Endothelial cell (in vitro differentiated cells): ENCODE data around the gene AP1G2. TPM values are rescaled to one million over a fixed set of nuclear protein-coding genes. Genes with fewer than 3 reads are reported as not detected.

Source experiments
- DNase-seq: peaks from one replicate; pipeline ENCODE4 v3.0.0; 2021; ENCODE audit warnings: low spot score
- H3K27ac Mint-ChIP-seq: one replicate; pipeline ENCODE4 v1.8.0; 2021; ENCODE audit warnings: mixed read lengths, inconsistent platforms; ENCODE audit not compliant: unreplicated experiment
- H3K27me3 Mint-ChIP-seq: one replicate; pipeline ENCODE4 v1.8.0; 2021; ENCODE audit warnings: mild to moderate bottlenecking, moderate library complexity, mixed read lengths, inconsistent platforms; ENCODE audit not compliant: unreplicated experiment
- H3K36me3 Mint-ChIP-seq: one replicate; pipeline ENCODE4 v1.8.0; 2021; ENCODE audit warnings: mild to moderate bottlenecking, low read depth, mixed read lengths, inconsistent platforms; ENCODE audit not compliant: unreplicated experiment
- H3K4me1 Mint-ChIP-seq: one replicate; pipeline ENCODE4 v1.8.0; 2021; ENCODE audit warnings: mild to moderate bottlenecking, mixed read lengths, inconsistent platforms; ENCODE audit not compliant: unreplicated experiment
- H3K4me3 Mint-ChIP-seq: one replicate; pipeline ENCODE4 v1.8.0; 2021; ENCODE audit warnings: mild to moderate bottlenecking, mixed read lengths, inconsistent platforms; ENCODE audit not compliant: unreplicated experiment
- H3K9me3 Mint-ChIP-seq: one replicate; pipeline ENCODE4 v1.8.0; 2021; ENCODE audit warnings: mixed read lengths, inconsistent platforms; ENCODE audit not compliant: unreplicated experiment
- total RNA-seq: library from RNA; stranded (reverse); fragmentation: NEBNext Ultra II Directional; extraction: Animal tissue kit (Norgen Biotek cat#: 25700); gene quantifications from one replicate; pipeline ENCODE4 v1.2.1, GENCODE V29; 2021; ENCODE audit not compliant: unreplicated experiment
- TF ChIP-seq, protein P1 (sequence below): fragments of 200-600 bp; sonication (generic); IDR thresholded peaks from one replicate; pipeline ENCODE4 v1.5.0; 2021; ENCODE audit warnings: antibody characterized with exemption; ENCODE audit not compliant: unreplicated experiment

The AP1G2 gene
- total RNA-seq, 1 donor from 2014 or later = 134 TPM

GRCh38 chr14:23542261-23542660 is 25.3 kb downstream of the AP1G2 start:
- peaks cover 4% of the 10 kb centered on the region for H3K27me3 Mint-ChIP-seq
- DNase-seq = no peak
- H3K9me3 Mint-ChIP-seq = no peaks in the 10 kb centered on the region
- TF ChIP-seq, protein P1, sequence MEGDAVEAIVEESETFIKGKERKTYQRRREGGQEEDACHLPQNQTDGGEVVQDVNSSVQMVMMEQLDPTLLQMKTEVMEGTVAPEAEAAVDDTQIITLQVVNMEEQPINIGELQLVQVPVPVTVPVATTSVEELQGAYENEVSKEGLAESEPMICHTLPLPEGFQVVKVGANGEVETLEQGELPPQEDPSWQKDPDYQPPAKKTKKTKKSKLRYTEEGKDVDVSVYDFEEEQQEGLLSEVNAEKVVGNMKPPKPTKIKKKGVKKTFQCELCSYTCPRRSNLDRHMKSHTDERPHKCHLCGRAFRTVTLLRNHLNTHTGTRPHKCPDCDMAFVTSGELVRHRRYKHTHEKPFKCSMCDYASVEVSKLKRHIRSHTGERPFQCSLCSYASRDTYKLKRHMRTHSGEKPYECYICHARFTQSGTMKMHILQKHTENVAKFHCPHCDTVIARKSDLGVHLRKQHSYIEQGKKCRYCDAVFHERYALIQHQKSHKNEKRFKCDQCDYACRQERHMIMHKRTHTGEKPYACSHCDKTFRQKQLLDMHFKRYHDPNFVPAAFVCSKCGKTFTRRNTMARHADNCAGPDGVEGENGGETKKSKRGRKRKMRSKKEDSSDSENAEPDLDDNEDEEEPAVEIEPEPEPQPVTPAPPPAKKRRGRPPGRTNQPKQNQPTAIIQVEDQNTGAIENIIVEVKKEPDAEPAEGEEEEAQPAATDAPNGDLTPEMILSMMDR = no peak
- no peak overlapping the region for H3K27ac Mint-ChIP-seq
- H3K4me1 Mint-ChIP-seq = peaks cover 38% of the 10 kb centered on the region
- H3K36me3 Mint-ChIP-seq = peaks cover 4% of the 10 kb centered on the region
- no peak overlapping the region for H3K4me3 Mint-ChIP-seq

GRCh38 chr14:23540141-23540469 is 27.5 kb downstream of the AP1G2 start:
- Mint-ChIP-seq H3K9me3 (no peaks in the 10 kb centered on the region), H3K27ac (no peak overlapping the region), H3K27me3 (peaks cover 10% of the 10 kb centered on the region), H3K36me3 (peaks cover 14% of the 10 kb centered on the region), H3K4me1 (peaks cover 33% of the 10 kb centered on the region), H3K4me3 (peak overlapping the region; percentile 62)
- DNase-seq = no peak
- TF ChIP-seq, protein P1 = no peak

- no peaks in the 10 kb centered on the region for H3K9me3 Mint-ChIP-seq
- peak overlapping the region; percentile 32 for H3K27ac Mint-ChIP-seq
- H3K27me3 Mint-ChIP-seq = peaks cover 10% of the 10 kb centered on the region
- TF ChIP-seq, protein P1 = peak; percentile 81
- H3K36me3 Mint-ChIP-seq = peaks cover 15% of the 10 kb centered on the region
- peak overlapping the region; percentile 53 for H3K4me3 Mint-ChIP-seq
- DNase-seq = peak; percentile 71
- peaks cover 27% of the 10 kb centered on the region for H3K4me1 Mint-ChIP-seq
Observed at GRCh38 chr14:23539248-23540140, 28.1 kb downstream of the AP1G2 start.

DNA sequence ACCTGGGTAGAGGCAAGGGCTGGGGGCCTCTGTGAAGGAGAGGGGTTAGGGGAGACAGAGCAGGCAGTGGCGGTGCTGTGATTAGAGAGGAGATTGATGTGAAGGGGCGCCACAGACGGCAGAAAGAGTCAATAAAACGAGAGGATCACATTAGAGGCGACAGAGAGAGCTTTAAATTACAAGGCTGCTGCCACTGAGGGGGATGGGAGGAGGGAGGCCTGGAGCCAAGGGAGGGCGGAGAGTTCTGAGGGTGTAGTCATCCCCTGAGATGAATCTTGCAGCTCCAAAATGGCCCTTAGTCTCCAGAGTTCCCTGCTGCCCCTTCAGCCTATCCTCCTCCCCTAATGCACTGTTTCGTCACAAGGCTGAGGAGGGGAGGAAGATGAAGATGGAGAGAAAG is 28.8 kb downstream of the AP1G2 start:
- Mint-ChIP-seq H3K9me3 (no peaks in the 10 kb centered on the region), H3K27me3 (peaks cover 10% of the 10 kb centered on the region), H3K27ac (no peak overlapping the region), H3K36me3 (peaks cover 17% of the 10 kb centered on the region), H3K4me3 (no peak overlapping the region), H3K4me1 (peaks cover 23% of the 10 kb centered on the region)
- TF ChIP-seq, protein P1 = no peak
- DNase-seq = no peak

- H3K4me3 Mint-ChIP-seq = no peak overlapping the region
- H3K9me3 Mint-ChIP-seq = no peaks in the 10 kb centered on the region
- TF ChIP-seq, protein P1 = no peak
- H3K4me1 Mint-ChIP-seq = peaks cover 23% of the 10 kb centered on the region
- H3K36me3 Mint-ChIP-seq = peaks cover 21% of the 10 kb centered on the region
- peaks cover 10% of the 10 kb centered on the region for H3K27me3 Mint-ChIP-seq
- no peak for DNase-seq
- H3K27ac Mint-ChIP-seq = peak overlapping the region; percentile 72
Observed at GRCh38 chr14:23538050-23538718, 29.4 kb downstream of the AP1G2 start.
